Lower leg skin (tissue), 3 donors: ENCODE results near the gene HMOX1.

ENCODE experiments used
- CTCF ChIP-seq, 3 donors: fragments of 450-650 bp; IDR thresholded peaks; one replicate each; pipeline ENCODE4 v1.5.1; 2016; ENCODE audit warnings: antibody characterized with exemption in 3 of 3, mild to moderate bottlenecking in 3 of 3, moderate library complexity in 2 of 3
- POLR2A ChIP-seq, 2 donors: fragments of 450-650 bp; IDR thresholded peaks; one replicate each; pipeline ENCODE4 v1.6.1; 2016 to 2017; ENCODE audit warnings: antibody characterized with exemption in 2 of 2, mild to moderate bottlenecking in 1 of 2, moderate library complexity in 1 of 2

GRCh38 chr22:35345808-35346505, 34.9 kb upstream of the HMOX1 start:
- no peak for TF ChIP-seq CTCF (IDR thresholded peaks at IDR 0.05)
- no peak for TF ChIP-seq POLR2A (IDR thresholded peaks at IDR 0.05)
